GM12891 (cell line): ENCODE data around the gene RNF125.

Experiments used
- DNase-seq: peaks from one replicate; pipeline ENCODE4 v3.0.0; 2011; ENCODE audit warnings: low spot score; ENCODE audit not compliant: insufficient read length
- FAIRE-seq: peaks from 2 replicates; lab custom pipeline; 2011; peaks lifted over from hg19 to GRCh38; lab: Jason Lieb, UNC
- PAX5 ChIP-seq: IDR thresholded peaks from 2 replicates; pipeline ENCODE4 v1.6.1; 2011; ENCODE audit warnings: low read length, moderate library complexity, mild to moderate bottlenecking; ENCODE audit not compliant: insufficient read depth, severe bottlenecking
- POLR2A ChIP-seq: IDR thresholded peaks from 2 replicates; pipeline ENCODE4 v1.6.1; 2011; ENCODE audit warnings: low read depth, low read length, control low read depth
- POLR2AphosphoS5 ChIP-seq: IDR thresholded peaks from 2 replicates; pipeline ENCODE4 v1.6.1; 2011; ENCODE audit warnings: low read depth, low read length, control low read depth
- POU2F2 ChIP-seq: IDR thresholded peaks from 2 replicates; pipeline ENCODE4 v1.6.1; 2011; ENCODE audit warnings: low read depth, mild to moderate bottlenecking, control low read depth, low read length, moderate library complexity
- SPI1 ChIP-seq: IDR thresholded peaks from 2 replicates; pipeline ENCODE4 v1.6.1; 2011; ENCODE audit warnings: low read depth, low read length, control low read depth
- TAF1 ChIP-seq: IDR thresholded peaks from 2 replicates; pipeline ENCODE4 v1.6.1; 2011; ENCODE audit warnings: low read depth, low read length, control low read depth

RNF125 gene

DNA sequence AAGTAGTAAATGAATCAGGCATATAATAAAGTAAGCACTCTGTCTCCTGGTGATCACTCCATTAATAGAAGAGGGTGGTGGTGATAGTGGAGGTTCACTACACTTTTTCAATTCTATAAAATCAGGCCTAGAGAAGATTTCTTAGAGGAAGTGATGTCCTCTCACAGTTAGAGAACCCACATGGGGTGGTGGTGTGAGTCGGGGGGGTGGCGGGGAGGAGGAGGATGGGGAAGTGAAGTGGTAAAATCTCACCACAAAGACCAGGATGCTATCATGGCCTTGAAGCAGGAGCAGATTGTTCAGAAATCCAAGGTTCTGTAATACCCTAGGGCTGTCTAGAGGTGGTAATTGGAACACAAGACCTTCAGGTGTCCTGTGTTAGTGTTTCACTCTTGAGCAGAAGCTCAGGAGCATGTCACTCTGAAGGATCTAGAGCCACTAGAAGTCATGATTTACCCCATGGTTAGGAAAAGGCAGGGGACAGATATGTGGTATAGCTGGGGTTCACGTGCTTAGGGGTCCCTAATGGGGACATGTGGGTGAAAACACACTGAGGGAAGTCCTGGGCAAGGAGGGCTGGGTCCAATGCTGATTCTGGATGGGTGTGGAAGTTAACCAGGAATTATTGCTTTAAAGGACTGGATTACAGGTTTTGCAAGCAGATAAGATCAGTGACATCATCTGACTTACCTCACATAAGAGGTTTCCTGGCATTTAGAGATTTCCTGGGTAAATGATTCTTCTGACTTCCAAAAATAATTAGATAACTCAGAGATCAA lies 31.0 kb downstream of the RNF125 start:
- TF ChIP-seq PAX5 (no peak), SPI1 (peak; percentile 49; the same call in 1 of the 2 replicates)
- FAIRE-seq: peak; percentile 76
- DNase-seq: no peak

DNA sequence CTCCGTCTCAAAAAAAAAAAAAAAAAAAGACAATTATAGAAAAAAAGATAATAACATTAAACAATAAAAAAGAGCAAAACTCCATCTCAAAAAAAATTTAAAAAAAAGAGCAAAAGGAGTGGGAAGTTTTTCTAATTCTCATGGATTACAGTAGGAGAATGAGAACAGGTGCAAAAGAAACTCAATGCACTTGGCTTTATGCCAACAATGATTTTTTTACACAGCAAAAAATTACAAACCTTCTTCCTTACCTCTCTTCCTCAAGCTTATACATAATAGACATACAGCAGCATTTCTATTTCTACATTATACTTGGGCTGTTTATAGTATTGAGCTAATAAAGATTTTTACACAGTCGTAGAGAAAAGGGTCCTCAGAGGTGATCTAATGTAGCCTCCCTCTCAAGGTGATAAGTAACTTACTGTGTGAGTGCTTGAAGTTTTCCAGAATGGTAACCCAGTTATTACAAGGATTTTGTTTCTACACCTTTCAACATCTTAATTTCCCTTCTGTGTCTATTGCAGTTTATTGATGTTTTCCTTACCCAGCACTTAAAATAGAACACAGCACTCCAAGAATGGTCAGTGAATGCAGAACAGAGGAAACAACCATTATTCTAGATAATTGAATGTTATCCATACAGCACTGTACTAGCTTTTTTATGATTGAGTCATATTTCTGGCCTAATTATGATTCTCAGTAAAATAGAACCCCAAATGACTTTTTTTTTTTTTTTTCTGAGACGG lies 38.2 kb downstream of the RNF125 start:
- no peak for FAIRE-seq
- no peak for DNase-seq
- no peak for TF ChIP-seq POLR2AphosphoS5
- no peak for TF ChIP-seq PAX5
- TF ChIP-seq POLR2A: no peak
- no peak for TF ChIP-seq SPI1

DNA sequence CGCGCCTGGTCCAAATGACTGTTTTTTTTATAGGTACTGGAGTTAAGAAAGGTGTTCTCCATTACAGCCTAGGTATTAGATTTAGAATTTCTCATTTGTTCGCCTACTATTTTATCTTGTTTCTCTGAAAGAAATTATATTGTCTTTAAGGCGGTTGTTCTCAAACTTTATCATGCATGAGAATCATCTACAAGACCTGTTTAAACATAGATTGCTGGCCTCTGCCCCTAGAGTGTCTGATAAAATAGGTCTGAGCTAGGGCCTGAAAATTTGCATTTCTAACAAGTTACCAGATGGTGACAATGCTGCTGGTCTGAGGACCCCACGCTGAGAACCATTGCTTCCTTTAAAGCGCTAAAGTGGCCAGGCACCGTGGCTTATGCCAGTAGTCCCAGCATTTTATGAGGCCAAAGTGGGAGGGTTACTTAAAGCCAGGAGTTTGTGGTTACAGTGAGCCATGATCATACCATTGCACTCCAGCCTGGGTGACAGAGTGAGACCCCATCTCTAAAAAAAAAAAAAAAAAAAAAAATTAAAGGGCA lies 39.1 kb downstream of the RNF125 start:
- TF ChIP-seq TAF1 (no peak), POLR2AphosphoS5 (no peak), POU2F2 (no peak), SPI1 (no peak), POLR2A (no peak), PAX5 (no peak)
- FAIRE-seq (no peak), DNase-seq (no peak)

DNA sequence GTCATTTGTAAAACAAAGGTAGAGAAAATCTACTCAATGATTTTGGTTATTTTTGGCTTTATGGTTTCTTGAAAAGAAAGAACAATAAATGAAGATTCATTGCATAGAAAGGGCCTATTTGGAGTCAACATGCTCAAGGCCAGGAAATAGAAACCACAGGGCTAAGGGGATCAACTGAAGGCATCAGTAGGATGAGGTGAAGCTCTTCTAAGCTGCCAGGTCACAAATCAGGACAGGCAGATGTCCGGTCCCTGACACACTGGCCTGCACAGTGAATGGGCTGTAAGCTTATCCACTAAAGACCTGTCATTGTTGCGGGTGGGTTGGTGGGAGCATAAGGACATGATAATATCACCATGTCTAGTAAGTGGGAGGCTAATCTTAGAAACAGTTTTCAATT lies 41.4 kb downstream of the RNF125 start:
- DNase-seq (no peak), FAIRE-seq (peak; percentile 23)

DNA sequence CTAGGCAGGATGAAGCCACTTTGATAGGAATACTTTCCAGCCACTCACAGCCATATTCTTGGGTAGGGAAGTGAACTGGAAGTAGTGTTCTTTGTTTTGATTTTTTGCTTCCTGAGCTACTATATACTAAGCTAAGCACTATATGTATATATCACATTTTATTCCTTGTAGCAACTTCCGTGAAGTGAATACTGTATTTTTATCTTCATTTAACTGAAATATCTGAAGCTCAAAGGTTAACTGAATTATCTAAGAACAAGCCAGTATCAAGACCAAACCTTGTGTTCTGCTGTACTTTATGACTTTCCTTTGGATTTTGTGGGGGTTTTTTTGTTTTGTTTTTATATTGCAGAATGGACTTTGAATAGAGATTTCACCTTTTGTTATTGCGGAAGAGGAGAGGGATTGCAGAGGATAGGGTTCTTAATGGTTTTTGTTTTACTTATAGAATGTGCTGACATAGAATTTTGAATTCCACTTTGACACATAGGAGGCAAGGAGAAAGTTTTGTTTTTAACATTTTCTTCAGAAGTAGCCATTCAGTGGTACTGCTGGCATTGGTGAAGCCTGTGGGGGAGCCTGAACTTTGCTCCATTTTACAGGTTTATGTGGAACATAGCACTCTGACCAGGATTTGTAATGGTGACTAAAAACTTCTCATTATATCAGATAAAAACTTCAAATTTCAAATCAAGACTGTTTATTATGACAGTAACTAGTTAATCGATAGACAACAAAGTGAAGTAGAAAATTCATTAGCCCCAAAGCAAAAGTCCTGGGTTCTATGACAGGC lies 48.9 kb downstream of the RNF125 start:
- DNase-seq (no peak), FAIRE-seq (no peak)
- TF ChIP-seq POLR2A (no peak), SPI1 (no peak), PAX5 (no peak), TAF1 (no peak), POU2F2 (no peak), POLR2AphosphoS5 (no peak)

More for the DNA sequence above, 41.4 kb downstream of the RNF125 start:
- no peak for TF ChIP-seq POLR2AphosphoS5
- no peak for TF ChIP-seq POU2F2
- TF ChIP-seq PAX5: no peak
- TF ChIP-seq TAF1: no peak
- TF ChIP-seq POLR2A: no peak
- TF ChIP-seq SPI1: no peak

DNA sequence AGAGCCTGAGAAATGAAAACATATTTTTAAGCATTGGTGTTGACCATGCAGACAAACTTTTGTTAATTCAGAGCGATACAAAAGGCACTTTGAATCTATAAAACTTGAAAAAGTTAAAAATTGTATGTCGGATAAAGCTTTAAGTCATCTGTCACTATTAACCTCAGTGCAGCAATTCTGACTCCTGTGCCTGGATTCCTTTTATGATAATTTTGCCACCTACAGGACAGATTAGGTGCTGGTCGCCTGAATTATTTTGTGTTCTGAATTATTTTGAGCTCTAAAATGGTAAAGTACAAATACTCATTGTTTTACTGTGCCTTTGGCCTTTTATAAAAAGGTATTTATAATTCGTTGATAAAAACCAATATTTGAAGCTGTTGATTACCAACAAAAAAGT lies 53.7 kb downstream of the RNF125 start:
- TF ChIP-seq POU2F2: no peak
- TF ChIP-seq POLR2AphosphoS5: no peak
- no peak for TF ChIP-seq SPI1
- TF ChIP-seq PAX5: no peak
- no peak for TF ChIP-seq POLR2A
- no peak for TF ChIP-seq TAF1
- FAIRE-seq: no peak
- DNase-seq: no peak

DNA sequence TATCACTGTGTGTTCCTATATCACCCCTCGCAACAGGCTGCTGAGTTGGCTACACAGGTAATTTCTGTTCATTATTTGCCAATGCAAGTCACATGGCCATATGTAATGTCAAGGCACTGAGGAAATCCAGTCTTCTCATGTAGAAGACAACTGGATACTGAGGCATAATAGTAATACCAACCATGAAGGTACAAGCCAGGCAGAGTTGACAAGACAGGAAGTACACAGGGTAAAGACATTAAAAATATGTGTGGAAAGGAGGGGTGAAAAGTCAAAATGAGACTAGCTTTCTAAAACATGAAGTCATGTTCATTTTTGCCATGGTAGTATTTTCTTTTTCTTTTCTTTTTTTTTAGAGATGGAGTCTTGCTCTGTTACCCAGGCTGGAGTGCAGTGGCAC lies 55.6 kb downstream of the RNF125 start:
- FAIRE-seq (no peak), DNase-seq (no peak)

DNA sequence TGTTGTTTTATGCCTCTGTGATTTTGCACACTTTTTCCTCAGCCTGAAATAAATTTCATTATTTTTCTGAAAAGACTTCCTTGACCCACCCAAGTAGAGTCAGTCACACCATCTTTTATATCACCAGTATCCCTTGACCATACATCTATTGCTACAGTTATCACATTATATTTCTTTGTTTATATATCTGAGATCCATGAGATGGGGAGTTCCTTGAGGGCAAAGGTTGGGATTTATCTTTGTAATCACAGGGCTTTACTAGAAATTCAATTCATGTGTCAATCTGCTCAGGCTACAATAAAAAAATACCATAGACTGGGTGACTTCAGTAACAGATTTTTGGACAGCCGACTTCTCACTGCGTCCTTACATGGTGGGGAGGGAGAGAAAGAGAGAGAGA lies 60.2 kb downstream of the RNF125 start:
- no peak for TF ChIP-seq PAX5
- no peak for TF ChIP-seq POLR2AphosphoS5
- no peak for TF ChIP-seq POLR2A
- no peak for TF ChIP-seq POU2F2
- no peak for TF ChIP-seq SPI1
- TF ChIP-seq TAF1: no peak
- FAIRE-seq (no peak), DNase-seq (no peak)

More for the DNA sequence above, 55.6 kb downstream of the RNF125 start:
- TF ChIP-seq SPI1 (no peak), POLR2A (no peak), POLR2AphosphoS5 (no peak), POU2F2 (no peak)

DNA sequence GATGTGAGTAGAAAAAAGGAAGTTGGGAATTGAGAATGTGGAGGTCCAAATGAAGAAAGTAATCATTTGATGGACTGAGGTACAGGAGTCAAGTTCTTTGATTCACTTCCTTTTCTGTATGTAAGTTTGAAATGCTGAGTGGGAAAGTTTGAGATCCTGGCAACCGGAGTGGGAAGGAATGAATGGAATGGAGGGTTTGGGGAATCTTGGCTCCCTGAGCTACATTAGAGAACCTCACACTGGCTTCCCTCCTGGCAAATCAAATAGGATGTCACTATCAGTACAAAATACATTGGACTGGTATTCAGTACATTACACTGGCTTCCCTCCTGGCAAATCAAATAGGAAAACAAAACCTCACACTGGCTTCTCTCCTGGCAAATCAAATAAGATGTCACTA lies 63.3 kb downstream of the RNF125 start:
- peak; percentile 31 for FAIRE-seq
- TF ChIP-seq POLR2AphosphoS5 (no peak), POU2F2 (no peak), PAX5 (no peak), TAF1 (no peak), POLR2A (no peak), SPI1 (no peak)
- no peak for DNase-seq
